GM21367 (cell line): ENCODE results near the gene CCDC90B.
A peak's percentile ranks its signal among the peaks of the same experiment; 100 is the strongest.
"Not testable (repeated sequence)": the region's sequence is repeated elsewhere in the genome, so short reads cannot be mapped to it uniquely, and the experiment has no call there.

ENCODE experiments used
- ATAC-seq: cut with Tn5 transposase; IDR thresholded peaks from one replicate; pipeline ENCODE4 v1.9.1; 2021; ENCODE audit not compliant: unreplicated experiment

CCDC90B gene, protein sequence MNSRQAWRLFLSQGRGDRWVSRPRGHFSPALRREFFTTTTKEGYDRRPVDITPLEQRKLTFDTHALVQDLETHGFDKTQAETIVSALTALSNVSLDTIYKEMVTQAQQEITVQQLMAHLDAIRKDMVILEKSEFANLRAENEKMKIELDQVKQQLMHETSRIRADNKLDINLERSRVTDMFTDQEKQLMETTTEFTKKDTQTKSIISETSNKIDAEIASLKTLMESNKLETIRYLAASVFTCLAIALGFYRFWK

DNA sequence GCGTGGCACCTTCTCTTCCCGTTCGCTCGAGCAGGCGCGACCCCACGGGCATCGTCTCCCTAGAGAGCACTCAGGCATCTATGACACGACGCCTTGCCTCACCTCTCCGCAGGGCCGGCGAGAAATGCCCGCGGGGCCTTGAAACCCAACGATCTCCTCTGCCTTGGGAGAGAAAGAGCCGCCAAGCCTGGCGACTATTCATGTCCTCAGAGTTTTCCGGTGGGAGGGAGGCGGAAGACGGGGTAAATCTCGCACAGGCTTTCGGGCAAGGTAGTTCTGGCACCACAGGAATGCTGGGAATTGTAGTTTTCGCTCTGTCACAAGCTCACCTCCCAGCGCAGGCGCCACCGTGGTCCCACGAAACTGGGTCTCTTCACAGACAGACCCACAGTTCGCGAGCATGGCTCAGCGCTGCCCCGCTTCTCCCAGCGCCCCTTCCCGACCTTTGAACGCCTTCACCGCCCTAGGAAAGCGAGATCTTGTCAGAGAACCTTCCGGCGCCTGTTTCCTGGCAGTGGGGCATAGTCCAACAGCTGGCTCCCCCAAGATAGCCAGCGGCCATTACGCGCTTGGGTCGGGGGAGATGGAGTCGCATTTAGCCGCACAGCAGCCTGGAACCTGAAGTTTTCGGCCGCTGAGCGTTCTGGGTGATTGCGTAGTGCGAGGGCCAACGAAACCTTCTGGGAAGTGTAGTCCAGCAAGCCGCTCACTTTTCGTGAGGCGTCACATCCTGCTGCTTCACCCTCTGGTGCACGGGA is at the start of gene CCDC90B:
Gene CCDC90B, minus strand, starts transcription at position 597 of the 758 bp plus-strand sequence. Its CDS starts 395 bp downstream, at position 202.
- ATAC-seq: peak; percentile 88

DNA sequence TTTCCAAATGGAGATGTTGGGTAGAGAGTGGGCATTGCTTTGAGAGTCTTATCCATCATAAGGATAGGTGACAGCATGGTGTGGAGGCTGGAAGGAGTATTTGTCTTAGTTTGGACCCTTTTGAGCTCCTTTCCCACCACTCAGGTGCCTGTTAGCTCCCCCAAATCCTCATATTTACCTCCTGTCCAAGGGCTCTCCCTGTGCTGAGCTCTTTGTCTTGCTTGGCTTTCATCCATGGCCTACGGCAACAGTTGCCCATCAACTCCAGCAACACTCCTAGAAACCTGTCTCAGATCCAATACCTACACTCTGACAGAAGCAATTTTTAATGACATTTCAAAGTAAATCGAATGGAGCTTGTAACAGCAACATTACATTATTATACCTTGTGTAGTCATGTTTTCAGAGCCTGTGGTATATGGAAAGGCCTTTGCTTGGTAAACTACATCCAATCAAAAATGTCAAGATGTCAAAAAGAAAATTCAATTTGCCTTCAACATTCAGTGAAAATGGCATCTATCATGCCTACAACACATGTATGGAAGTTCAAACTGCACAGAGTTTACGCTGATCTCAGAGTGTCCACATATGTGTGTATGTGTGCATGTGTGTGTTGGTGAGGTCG is 49.4 kb upstream of the CCDC90B start:
- ATAC-seq: no peak

DNA sequence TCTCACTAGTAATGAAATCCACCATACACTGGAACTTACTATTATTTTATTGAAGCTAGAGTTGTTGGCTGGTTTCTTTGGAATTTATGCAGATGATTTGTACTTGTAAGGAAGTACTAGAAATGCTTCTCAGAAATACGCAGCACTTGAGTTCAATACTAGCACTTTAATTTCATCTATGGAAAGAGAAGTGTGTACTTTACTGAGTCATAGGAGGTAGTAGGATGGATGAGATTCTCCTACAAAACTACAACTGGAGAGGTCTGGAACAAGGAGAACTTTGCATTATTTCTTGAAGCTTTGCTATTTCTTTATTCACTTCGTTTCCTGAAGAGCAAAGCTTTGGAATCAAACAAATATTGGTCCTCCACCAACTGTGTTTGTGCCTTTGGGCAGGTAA is 44.1 kb upstream of the CCDC90B start:
- no peak for ATAC-seq

DNA sequence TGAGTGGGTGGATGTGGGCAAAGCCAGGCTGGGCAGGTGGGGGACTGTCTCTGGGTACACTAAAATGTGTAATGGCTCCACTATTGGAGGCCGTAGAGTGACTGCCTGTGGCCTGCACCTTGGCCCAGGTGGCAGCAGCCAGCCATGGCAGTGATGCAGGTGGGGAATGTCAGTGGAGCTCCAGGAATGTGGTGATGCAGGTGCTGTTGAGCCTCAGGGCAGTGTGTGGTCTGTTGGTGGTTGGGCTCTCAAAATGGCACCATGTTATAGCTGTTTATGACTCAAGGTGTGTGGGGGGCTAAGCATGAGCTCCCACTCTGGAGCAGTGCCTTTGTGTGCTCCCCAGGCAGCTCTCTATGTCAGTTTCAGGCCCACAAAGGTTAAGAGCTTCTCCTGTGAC is 40.2 kb upstream of the CCDC90B start:
- no peak for ATAC-seq

DNA sequence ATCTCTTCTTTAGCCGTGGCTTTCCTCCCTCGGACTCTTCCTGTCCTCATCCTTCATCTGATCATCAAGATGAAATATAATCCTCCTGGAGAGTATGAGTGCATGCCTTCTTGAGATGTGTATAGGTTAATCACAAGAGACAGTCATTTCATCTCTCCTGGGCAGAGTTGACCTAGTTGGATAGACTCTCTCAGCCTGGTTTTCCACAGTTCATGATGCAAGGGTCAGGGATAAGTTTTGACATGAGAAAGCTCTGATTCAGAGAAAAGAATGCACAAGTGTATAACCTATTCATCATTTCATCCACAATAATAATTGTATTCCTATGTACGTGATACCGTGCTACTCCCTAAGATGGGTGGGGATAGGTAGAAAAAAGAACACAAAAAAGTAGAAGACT is 33.2 kb upstream of the CCDC90B start:
- no peak for ATAC-seq

DNA sequence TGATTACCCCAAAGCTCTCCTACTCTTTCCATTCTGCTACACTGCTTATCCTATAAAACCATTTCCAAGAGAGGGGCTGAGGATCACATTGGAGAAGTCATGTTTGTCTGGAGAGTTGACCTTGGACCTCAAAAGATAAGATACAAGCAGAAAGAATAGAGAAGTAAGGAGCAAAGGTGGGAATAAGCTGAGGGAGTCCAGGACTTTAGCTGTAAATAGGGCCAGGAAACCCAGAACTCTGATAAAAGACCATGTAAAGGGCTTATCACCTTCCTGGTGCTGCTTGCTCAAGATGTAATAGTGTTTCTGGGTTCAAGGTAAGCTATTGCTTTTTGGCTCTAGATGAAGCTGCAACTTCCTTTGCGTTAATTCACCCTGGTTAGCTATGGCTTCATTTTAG is 32.8 kb upstream of the CCDC90B start:
- ATAC-seq: no peak

DNA sequence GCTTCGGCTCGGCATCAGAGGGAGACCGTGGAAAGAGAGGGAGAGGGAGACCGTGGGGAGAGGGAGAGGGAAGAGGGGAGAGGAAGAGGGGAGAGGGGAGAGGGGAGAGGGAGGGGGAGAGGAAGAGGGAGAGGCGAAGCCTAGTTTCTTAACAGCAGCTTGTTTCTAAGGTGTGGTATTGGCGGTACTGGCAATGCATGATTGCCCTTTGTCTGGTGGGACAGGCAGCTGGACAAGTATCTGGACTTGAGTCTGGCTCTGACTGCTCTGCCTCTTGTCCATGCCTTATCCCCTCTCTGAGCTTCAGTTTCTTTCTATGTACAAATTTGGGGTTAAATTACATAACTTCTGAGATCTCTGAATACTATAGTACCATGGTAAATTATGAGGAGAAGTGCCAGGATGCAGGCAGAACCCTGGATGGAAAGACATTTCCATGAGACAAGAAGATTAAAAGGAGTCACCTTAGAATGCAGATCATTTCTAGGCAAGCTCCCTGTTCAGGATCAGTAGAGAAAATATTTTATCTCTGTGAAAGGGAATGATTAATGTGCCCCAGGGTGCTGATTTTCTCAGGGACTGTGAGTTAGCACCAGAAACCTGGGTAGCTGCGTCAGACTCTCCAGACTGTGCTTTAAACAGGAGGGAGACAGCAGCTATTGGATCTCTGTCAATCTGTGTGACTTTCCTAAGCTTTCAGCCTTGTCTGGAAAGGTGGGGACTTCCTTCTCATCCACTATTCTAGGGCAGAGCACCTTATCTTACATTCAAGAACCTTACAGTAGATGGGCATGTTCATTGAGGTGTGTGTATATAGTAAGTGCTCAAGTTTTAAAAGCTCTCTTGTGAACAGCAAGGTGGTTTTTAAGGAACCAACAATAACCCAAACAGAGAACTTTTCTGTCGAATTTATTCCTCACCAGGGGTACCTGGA is 31.9 kb upstream of the CCDC90B start:
- no peak for ATAC-seq

DNA sequence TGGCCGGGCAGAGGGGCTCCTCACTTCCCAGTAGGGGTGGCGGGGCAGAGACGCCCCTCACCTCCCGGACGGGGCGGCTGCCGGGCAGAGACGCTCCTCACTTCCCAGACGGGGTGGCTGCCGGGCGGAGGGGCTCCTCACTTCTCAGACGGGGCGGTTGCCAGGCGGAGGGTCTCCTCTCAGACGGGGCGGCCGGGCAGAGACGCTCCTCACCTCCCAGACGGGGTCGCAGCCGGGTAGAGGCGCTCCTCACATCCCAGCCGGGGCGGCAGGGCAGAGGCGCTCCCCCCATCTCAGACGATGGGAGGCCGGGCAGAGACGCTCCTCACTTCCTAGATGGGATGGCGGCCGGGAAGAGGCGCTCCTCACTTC is 30.7 kb upstream of the CCDC90B start:
- ATAC-seq: not testable (repeated sequence)

DNA sequence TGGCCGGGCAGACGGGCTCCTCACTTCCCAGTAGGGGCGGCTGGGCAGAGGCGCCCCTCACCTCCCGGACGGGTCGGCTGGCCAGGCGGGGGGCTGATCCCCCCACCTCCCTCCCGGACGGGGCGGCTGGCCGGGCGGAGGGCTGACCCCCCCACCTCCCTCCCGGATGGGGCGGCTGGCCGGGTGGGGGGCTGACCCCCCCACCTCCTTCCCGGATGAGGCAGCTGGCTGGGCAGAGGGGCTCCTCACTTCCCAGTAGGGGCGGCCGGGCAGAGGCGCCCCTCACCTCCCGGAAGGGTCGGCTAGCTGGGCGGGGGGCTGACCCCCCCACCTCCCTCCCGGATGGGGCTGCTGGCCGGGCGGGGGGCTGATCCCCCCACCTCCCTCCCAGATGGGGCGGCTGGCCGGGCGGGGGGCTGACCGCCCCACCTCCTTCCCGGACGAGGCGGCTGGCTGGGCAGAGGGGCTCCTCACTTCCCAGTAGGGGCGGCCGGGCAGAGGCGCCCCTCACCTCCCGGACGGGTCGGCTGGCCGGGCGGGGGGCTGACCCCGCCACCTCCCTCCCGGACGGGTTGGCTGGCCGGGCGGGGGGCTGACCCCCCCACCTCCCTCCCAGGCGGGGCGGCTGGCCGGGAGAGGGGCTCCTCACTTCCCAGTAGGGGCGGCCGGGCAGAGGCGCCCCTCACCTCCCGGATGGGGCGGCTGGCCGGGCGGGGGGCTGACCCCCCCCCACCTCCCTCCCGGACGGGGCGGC is 30.2 kb upstream of the CCDC90B start:
- not testable (repeated sequence) for ATAC-seq

DNA sequence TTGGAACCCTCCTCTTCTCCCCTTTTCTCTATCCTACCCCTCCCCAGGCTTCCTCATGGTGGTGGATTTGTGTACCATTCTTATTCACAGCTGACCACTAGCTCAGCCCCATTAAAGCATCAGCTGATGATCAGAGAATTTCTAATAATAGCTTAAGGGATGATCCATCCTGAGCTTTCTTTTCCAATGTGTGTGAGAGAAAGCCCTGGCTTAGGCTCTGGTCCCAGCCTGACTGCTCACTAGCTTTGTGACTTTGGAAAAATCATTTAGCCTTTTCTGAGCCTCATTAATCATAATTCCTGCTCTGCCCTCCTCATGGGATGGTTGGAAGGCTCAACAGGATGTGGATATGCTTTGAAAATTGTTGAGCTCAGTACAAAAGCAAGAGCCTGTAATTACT is 26.3 kb upstream of the CCDC90B start:
- ATAC-seq: no peak

DNA sequence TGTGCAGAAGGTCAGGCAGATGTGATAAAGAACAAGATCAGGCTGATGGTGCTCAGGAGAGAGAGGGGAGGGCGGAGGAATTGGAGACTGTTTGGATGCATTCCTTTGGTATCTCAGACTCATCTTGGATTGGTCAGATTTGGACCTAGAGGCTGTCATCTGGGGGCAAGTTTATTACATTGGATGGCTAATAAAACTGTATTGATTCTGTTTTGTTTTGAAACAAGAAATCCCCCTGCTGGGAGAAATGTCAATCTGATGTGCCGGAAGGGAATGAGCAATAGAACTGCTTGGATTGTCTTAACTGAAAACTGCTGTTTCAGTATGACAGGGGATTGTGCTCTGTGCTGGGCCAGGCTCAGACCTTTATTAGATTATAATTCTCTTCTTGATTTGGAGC is 25.5 kb upstream of the CCDC90B start:
- ATAC-seq: no peak

DNA sequence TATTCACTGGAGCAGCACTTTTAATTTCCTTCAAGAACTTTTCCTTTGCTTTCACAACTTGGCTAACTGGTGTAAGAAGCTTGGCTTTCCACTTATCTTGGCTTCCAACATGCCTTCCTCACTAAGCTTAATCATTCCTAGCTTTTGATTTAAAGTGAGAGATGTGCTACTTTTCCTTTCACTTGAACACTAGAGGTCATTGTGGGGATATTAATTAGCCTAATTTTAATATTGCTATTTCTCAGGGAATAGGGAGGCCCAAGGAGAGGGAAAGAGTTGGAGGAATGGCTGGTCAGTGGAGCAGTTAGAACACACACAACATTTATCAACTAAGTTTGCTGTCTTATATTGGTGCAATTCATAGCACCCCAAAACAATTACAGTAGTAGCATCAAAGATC is 24.6 kb upstream of the CCDC90B start:
- ATAC-seq: no peak

DNA sequence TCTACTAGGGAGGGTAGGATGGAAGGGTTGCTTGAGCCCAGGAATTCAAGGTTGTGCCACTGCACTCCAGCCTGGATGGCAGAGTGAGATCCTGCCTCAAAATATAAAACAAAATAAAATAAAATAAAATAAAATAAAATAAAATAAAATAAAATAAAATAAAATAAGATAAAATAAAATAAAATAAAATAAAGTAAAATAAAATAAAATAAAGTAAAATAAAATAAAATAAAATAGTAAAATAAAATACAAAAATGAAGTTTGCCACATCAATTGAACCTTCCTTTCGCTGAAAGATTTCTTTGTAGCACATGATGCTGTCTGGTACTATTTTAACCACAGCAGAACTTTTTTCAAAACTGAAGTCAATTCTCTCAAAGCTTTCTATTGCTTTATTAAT is 22.4 kb upstream of the CCDC90B start:
- not testable (repeated sequence) for ATAC-seq

DNA sequence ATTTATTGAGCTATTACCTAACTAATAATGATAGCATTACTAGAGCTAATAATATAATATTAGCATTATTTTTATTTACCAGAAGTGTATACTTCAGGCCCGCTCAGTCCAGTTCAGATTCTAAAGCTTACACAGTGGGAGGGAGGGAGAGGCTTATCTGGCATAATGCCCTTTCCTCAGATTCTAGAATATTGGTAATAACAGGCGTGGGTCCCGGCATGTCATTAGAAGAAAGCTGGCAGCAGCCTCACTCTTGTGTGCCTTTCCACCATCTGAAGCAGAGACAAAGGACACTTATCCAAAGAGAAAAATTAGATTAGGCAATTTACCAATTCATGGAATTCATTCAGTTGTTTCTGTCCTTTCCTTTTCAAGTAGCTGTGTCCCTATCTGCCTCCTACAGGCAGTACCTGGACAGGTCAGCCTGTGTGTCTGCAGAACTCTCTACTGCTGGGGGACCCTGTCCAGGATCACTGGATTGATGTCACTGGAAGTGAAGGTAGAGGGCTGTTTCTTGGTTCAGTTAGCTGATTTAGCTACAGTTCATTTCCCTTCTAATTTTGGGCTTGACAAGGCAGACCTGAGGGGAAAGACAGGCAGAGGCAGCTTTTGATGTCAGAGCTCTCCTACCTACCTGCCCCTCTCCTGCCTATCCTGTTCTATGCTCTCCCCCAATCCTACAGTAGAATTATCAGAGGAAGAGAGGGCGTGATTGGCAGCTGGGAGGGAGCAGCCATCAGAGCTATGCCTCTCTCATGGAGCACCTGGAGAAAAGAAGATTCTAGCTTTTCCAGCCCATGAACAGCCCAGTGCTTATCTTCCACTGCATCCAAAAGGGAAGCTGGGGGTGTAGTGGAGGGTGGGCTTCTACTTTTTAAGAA is 20.3 kb upstream of the CCDC90B start:
- ATAC-seq: no peak

DNA sequence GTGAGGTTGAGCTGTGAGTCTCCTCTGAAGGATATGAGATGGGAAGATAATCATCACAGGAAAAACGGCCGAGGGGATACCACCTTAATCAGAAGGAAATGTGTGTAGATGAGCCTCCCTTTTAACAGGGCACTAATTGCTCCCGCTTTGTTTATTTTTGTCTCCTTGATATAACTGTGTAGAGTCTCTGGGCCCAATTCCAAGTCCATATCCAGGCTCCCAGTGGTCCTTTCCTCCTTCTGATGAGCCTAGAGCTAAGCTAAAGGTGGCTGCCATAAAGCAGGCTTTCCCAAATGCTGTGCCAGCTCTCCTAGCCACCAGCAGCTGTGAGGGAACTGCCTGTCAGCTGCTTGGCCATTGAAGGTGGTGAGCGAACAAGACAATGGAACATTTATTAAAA is 17.1 kb upstream of the CCDC90B start:
- ATAC-seq: no peak

DNA sequence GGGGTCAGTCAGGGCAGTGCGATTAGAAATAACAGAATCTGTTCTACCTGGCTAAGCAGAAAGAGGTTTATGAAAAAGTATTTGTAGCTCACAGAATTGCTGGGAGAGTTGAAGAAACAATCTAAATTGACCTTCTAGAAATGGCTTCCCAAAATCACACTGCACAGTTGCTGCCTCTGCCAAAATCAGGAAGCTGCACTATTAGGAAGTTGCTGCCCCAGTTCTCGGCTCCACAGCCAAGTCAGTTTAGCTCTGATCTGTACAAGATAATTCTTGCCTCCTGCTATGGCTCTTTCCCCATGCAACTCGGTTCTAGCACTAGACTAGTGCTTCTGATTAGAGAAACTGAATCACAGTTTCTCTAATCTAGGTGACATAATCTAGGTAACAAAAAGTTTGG is 16.0 kb upstream of the CCDC90B start:
- no peak for ATAC-seq

DNA sequence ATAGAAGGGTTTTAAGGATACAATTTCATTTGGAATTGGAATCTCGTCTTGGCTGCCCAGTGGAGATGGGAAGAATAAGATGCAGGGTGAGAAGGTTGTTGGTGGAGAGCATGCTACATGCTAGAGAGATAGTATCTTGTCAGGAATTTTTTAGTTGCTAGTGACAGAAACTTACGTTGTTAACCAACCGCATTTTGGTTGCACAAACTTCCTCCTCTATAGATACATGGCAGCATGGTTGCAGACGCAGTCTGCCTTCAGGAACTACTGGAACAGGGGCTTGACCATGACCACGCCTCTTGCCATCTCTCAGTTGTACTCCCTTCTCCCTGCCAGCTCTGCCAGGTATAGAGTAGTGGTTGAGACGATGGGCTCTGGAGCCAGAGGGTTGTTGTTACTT is 13.5 kb upstream of the CCDC90B start:
- no peak for ATAC-seq

DNA sequence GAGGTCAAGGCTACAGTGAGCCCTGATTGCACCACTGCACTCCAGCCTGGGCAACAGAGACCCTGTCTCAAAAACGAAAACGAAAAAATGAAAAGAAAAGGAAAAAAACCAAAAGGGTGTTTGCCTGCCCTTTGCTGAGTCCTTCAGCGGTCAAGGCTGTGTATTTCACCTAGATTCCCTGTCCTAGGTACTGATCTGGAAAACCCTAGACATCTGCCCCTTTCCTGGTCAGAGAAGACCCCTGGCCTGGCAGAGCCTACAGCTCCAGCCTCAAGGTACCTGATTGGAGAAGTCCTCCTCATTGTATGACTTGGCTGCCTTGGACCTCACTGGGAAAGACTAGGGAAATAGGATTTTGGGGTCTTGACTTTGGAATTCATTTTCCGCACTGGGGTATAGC is 8.0 kb upstream of the CCDC90B start:
- ATAC-seq: no peak

DNA sequence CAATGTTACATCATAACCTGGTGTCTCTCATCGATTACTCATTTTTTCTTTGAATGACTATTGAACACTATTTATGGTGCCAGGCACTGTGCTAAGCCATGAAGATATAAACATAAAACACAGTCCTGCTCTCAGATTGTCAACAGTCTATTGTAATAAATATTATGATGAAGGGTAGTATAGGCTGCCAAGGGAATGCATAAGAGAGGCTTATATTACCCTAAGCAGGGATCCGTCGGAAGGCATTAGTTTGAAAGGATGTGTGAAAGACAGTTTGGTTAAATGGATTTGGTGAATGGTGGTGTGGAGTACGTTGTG is 7.2 kb upstream of the CCDC90B start:
- no peak for ATAC-seq
